Measurements from ENCODE around the gene PLCB1.

DNA sequence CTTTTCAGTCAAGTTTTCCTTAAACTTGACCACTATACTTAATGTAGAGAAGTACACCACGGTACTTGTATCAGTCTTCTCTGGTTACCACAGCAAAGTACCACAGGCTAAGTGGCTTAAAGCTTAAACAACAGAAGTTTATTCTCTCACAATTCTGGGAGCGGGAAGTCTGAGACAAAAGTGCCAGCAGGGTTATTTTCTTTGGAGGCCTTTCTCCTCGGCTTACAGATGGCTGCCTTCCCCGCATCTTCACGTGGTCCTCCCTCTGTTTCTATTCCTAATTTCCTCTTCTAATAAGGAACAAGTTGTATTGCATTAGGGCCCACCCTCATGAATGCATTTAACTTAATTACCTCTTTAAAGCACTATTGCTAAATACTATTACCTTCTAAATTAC lies 258.0 kb downstream of the PLCB1 start:
- TF ChIP-seq GATA2 (IDR thresholded peaks at IDR 0.05; ENCODE audit: low read depth, low read length): no peak
- TF ChIP-seq GATA3 (IDR thresholded peaks at IDR 0.05; ENCODE audit: low read depth, low read length): no peak
